OCI-LY1 (cell line): ENCODE measurements around the gene RAPGEF2.

Experiments used
- CTCF ChIP-seq: fragments of 200-600 bp; sonication (generic), shearing (Covaris generic); IDR thresholded peaks from 2 replicates; pipeline ENCODE4 v1.5.1; 2017; ENCODE audit warnings: mild to moderate bottlenecking, antibody characterized with exemption, low read length, moderate library complexity, mixed read lengths
- EZH2 ChIP-seq: fragments of 200-600 bp; sonication (generic), shearing (Covaris generic); IDR thresholded peaks from 2 replicates; pipeline ENCODE4 v1.8.0; 2017; ENCODE audit warnings: borderline replicate concordance, mixed run types, mild to moderate bottlenecking, antibody characterized with exemption, low read length, moderate library complexity, mixed read lengths

GRCh38 chr4:159163521-159163920 lies 60.6 kb downstream of the RAPGEF2 start:
- TF ChIP-seq CTCF = no peak
- TF ChIP-seq EZH2 = no peak
